Measurements from ENCODE around the gene MYOC. TPM values are rescaled to one million over a fixed set of nuclear protein-coding genes. Genes with fewer than 3 reads are reported as not detected.
A peak's percentile ranks its signal among the peaks of the same experiment; 100 is the strongest.

Gene MYOC
- total RNA-seq, 5 donors from 2014 or later (not counting 1 experiment from before 2014, with no cell fraction given) = not detected

GRCh38 chr1:171654201-171654941, 1.9 kb upstream of the MYOC start:
- no peaks in the 10 kb centered on the region for H3K9me3 Mint-ChIP-seq

GRCh38 chr1:171653796-171654195, 1.3 kb upstream of the MYOC start:
- Histone ChIP-seq H3K4me3 (ENCODE audit: control insufficient read depth in 1 of 2, extremely low read depth in 1 of 2, low read length in 1 of 2) (no peak overlapping the region), H3K27ac (ENCODE audit: low read length) (no peak overlapping the region), H3K4me1 (ENCODE audit: control insufficient read depth in 1 of 2, extremely low read depth in 1 of 2, insufficient read depth in 2 of 2, low read length in 2 of 2) (peaks cover 4 to 5% of the 10 kb centered on the region in 2 experiments), H3K27me3 (replicated peaks in 1 of 2; ENCODE audit: control insufficient read depth in 2 of 2, extremely low read depth in 1 of 2, insufficient read depth in 2 of 2, low read length in 1 of 2) (peaks cover 0 to 23% of the 10 kb centered on the region in 2 experiments), H3K36me3 (ENCODE audit: control insufficient read depth in 2 of 2, extremely low read depth in 1 of 2, insufficient read depth in 1 of 2, low read length in 1 of 2) (no peaks in the 10 kb centered on the region), H3K9me3 (no peaks in the 10 kb centered on the region)
- Mint-ChIP-seq H3K4me3 (no peak overlapping the region), H3K4me1 (peaks cover 9 to 12% (median 11%) of the 10 kb centered on the region in 3 donors), H3K9me3 (no peaks in the 10 kb centered on the region), H3K36me3 (no peaks in the 10 kb centered on the region), H3K27ac (no peak overlapping the region), H3K27me3 (peaks cover 15 to 16% of the 10 kb centered on the region in 2 donors)
- ATAC-seq (replicated peaks in 1 of 4) = no peak
- CTCF ChIA-PET = no interaction called here
- no peak for DNase-seq
- no CpG with 5 or more reads among the region's 1 CpG for WGBS (ENCODE audit: insufficient coverage)
- POLR2A ChIA-PET = no interaction called here

More at GRCh38 chr1:171654201-171654941, 1.9 kb upstream of the MYOC start:
- H3K4me3 Mint-ChIP-seq = no peak overlapping the region
- no peak overlapping the region for H3K27ac ChIP-seq (ENCODE audit: low read length)
- WGBS (ENCODE audit: insufficient coverage) = 71% methylated on average over 6 of the region's 8 CpGs
- peaks cover 4 to 5% of the 10 kb centered on the region in 2 experiments for H3K4me1 ChIP-seq (ENCODE audit: control insufficient read depth in 1 of 2, extremely low read depth in 1 of 2, insufficient read depth in 2 of 2, low read length in 2 of 2)
- ATAC-seq (replicated peaks in 1 of 4) = no peak
- H3K27me3 Mint-ChIP-seq = peaks cover 15 to 16% of the 10 kb centered on the region in 2 donors
- H3K4me3 ChIP-seq (ENCODE audit: control insufficient read depth in 1 of 2, extremely low read depth in 1 of 2, low read length in 1 of 2) = no peak overlapping the region
- H3K36me3 Mint-ChIP-seq = no peaks in the 10 kb centered on the region
- no peaks in the 10 kb centered on the region for H3K9me3 ChIP-seq
- POLR2A ChIA-PET = no interaction called here
- CTCF ChIA-PET = interaction anchor here (0.8 to 2.0 kb wide), 3 partner anchors 9 to 87 kb away, joined by 4 to 9 read pairs (median 5); no protein-coding TSS in a partner anchor
- H3K27me3 ChIP-seq (replicated peaks in 1 of 2; ENCODE audit: control insufficient read depth in 2 of 2, extremely low read depth in 1 of 2, insufficient read depth in 2 of 2, low read length in 1 of 2) = peaks cover 0 to 23% of the 10 kb centered on the region in 2 experiments
- H3K36me3 ChIP-seq (ENCODE audit: control insufficient read depth in 2 of 2, extremely low read depth in 1 of 2, insufficient read depth in 1 of 2, low read length in 1 of 2) = no peaks in the 10 kb centered on the region
- no peak for DNase-seq
- H3K4me1 Mint-ChIP-seq = peaks cover 9 to 12% (median 11%) of the 10 kb centered on the region in 3 donors
- H3K27ac Mint-ChIP-seq = no peak overlapping the region

GRCh38 chr1:171646249-171646560, 6.3 kb downstream of the MYOC start:
- WGBS (ENCODE audit: insufficient coverage) = 57% methylated on average over 1 of the region's 1 CpG

GRCh38 chr1:171645553-171646248, 6.8 kb downstream of the MYOC start:
- no peaks in the 10 kb centered on the region for H3K9me3 ChIP-seq
- Mint-ChIP-seq H3K4me3 (no peak overlapping the region), H3K36me3 (no peaks in the 10 kb centered on the region), H3K27ac (no peak overlapping the region), H3K9me3 (no peaks in the 10 kb centered on the region), H3K4me1 (peaks cover 5 to 7% (median 6%) of the 10 kb centered on the region in 3 donors), H3K27me3 (peaks cover 0 to 3% of the 10 kb centered on the region in 2 donors)
- peaks cover 0 to 6% of the 10 kb centered on the region in 2 experiments for H3K4me1 ChIP-seq (ENCODE audit: control insufficient read depth in 1 of 2, extremely low read depth in 1 of 2, insufficient read depth in 2 of 2, low read length in 2 of 2)
- POLR2A ChIA-PET = no interaction called here
- DNase-seq = no peak
- no peak for ATAC-seq (replicated peaks in 1 of 4)
- peaks cover 0 to 8% of the 10 kb centered on the region in 2 experiments for H3K27me3 ChIP-seq (replicated peaks in 1 of 2; ENCODE audit: control insufficient read depth in 2 of 2, extremely low read depth in 1 of 2, insufficient read depth in 2 of 2, low read length in 1 of 2)
- H3K36me3 ChIP-seq (ENCODE audit: control insufficient read depth in 2 of 2, extremely low read depth in 1 of 2, insufficient read depth in 1 of 2, low read length in 1 of 2) = no peaks in the 10 kb centered on the region
- no peak overlapping the region for H3K27ac ChIP-seq (ENCODE audit: low read length)
- H3K4me3 ChIP-seq (ENCODE audit: control insufficient read depth in 1 of 2, extremely low read depth in 1 of 2, low read length in 1 of 2) = no peak overlapping the region
- CTCF ChIA-PET = interaction anchor here (1.0 to 3.3 kb wide), 5 partner anchors 9 to 341 kb away, joined by 3 to 27 read pairs (median 7); no protein-coding TSS in a partner anchor
- WGBS (ENCODE audit: insufficient coverage) = 92% methylated on average over 7 of the region's 8 CpGs

More at GRCh38 chr1:171646249-171646560, 6.3 kb downstream of the MYOC start:
- no peaks in the 10 kb centered on the region for H3K36me3 ChIP-seq (ENCODE audit: control insufficient read depth in 2 of 2, extremely low read depth in 1 of 2, insufficient read depth in 1 of 2, low read length in 1 of 2)
- no peak overlapping the region for H3K4me3 Mint-ChIP-seq
- H3K27ac Mint-ChIP-seq = no peak overlapping the region
- H3K27ac ChIP-seq (ENCODE audit: low read length) = no peak overlapping the region
- no peaks in the 10 kb centered on the region for H3K36me3 Mint-ChIP-seq
- ChIA-PET CTCF (interaction anchor here (0.6 to 3.3 kb wide), 5 partner anchors 9 to 1545 kb away, joined by 3 to 27 read pairs (median 3); no protein-coding TSS in a partner anchor), POLR2A (no interaction called here)
- peaks cover 0 to 8% of the 10 kb centered on the region in 2 experiments for H3K27me3 ChIP-seq (replicated peaks in 1 of 2; ENCODE audit: control insufficient read depth in 2 of 2, extremely low read depth in 1 of 2, insufficient read depth in 2 of 2, low read length in 1 of 2)
- no peaks in the 10 kb centered on the region for H3K9me3 Mint-ChIP-seq
- ATAC-seq (replicated peaks in 1 of 4) = no peak
- no peak for DNase-seq
- H3K27me3 Mint-ChIP-seq = peaks cover 1 to 3% of the 10 kb centered on the region in 2 donors
- H3K4me3 ChIP-seq (ENCODE audit: control insufficient read depth in 1 of 2, extremely low read depth in 1 of 2, low read length in 1 of 2) = no peak overlapping the region
- peaks cover 0 to 6% of the 10 kb centered on the region in 2 experiments for H3K4me1 ChIP-seq (ENCODE audit: control insufficient read depth in 1 of 2, extremely low read depth in 1 of 2, insufficient read depth in 2 of 2, low read length in 2 of 2)
- no peaks in the 10 kb centered on the region for H3K9me3 ChIP-seq
- H3K4me1 Mint-ChIP-seq = peaks cover 5 to 7% (median 6%) of the 10 kb centered on the region in 3 donors

- Mint-ChIP-seq H3K4me3 (no peak overlapping the region), H3K36me3 (no peaks in the 10 kb centered on the region), H3K9me3 (no peaks in the 10 kb centered on the region), H3K4me1 (peaks cover 5 to 7% (median 6%) of the 10 kb centered on the region in 3 donors), H3K27me3 (peaks cover 3 to 5% of the 10 kb centered on the region in 2 donors), H3K27ac (no peak overlapping the region)
- Histone ChIP-seq H3K36me3 (ENCODE audit: control insufficient read depth in 2 of 2, extremely low read depth in 1 of 2, insufficient read depth in 1 of 2, low read length in 1 of 2) (no peaks in the 10 kb centered on the region), H3K4me1 (ENCODE audit: control insufficient read depth in 1 of 2, extremely low read depth in 1 of 2, insufficient read depth in 2 of 2, low read length in 2 of 2) (peaks cover 0 to 6% of the 10 kb centered on the region in 2 experiments), H3K27ac (ENCODE audit: low read length) (no peak overlapping the region), H3K27me3 (replicated peaks in 1 of 2; ENCODE audit: control insufficient read depth in 2 of 2, extremely low read depth in 1 of 2, insufficient read depth in 2 of 2, low read length in 1 of 2) (peaks cover 0 to 13% of the 10 kb centered on the region in 2 experiments), H3K4me3 (ENCODE audit: control insufficient read depth in 1 of 2, extremely low read depth in 1 of 2, low read length in 1 of 2) (no peak overlapping the region), H3K9me3 (no peaks in the 10 kb centered on the region)
- ATAC-seq (replicated peaks in 1 of 4) (peak; percentile 84 to 88 (median 87)), DNase-seq (peak; percentile 6 to 74 (median 47))
- ChIA-PET POLR2A (no interaction called here), CTCF (interaction anchor here (0.6 to 3.3 kb wide), 11 partner anchors 10 to 341 kb away, joined by 3 to 27 read pairs (median 4); partner anchors contain the start of gene FMO4 (in 1 of the 2))
- 30% methylated on average over 6 of the region's 15 CpGs for WGBS (ENCODE audit: insufficient coverage)
Measured at GRCh38 chr1:171644805-171645483, 7.5 kb downstream of the MYOC start.

GRCh38 chr1:171643156-171643555, 9.3 kb downstream of the MYOC start:
- Mint-ChIP-seq H3K4me1 (peaks cover 5 to 7% (median 6%) of the 10 kb centered on the region in 3 donors), H3K9me3 (no peaks in the 10 kb centered on the region), H3K27me3 (peaks cover 3 to 8% of the 10 kb centered on the region in 2 donors), H3K4me3 (no peak overlapping the region), H3K27ac (no peak overlapping the region), H3K36me3 (no peaks in the 10 kb centered on the region)
- no peaks in the 10 kb centered on the region for H3K36me3 ChIP-seq (ENCODE audit: control insufficient read depth in 2 of 2, extremely low read depth in 1 of 2, insufficient read depth in 1 of 2, low read length in 1 of 2)
- DNase-seq (no peak), ATAC-seq (replicated peaks in 1 of 4) (no peak)
- CTCF ChIA-PET = no interaction called here
- H3K4me3 ChIP-seq (ENCODE audit: control insufficient read depth in 1 of 2, extremely low read depth in 1 of 2, low read length in 1 of 2) = no peak overlapping the region
- H3K27me3 ChIP-seq (replicated peaks in 1 of 2; ENCODE audit: control insufficient read depth in 2 of 2, extremely low read depth in 1 of 2, insufficient read depth in 2 of 2, low read length in 1 of 2) = peaks cover 0 to 13% of the 10 kb centered on the region in 2 experiments
- no peaks in the 10 kb centered on the region for H3K9me3 ChIP-seq
- no peak overlapping the region for H3K27ac ChIP-seq (ENCODE audit: low read length)
- 75% methylated on average over 5 of the region's 8 CpGs for WGBS (ENCODE audit: insufficient coverage)
- H3K4me1 ChIP-seq (ENCODE audit: control insufficient read depth in 1 of 2, extremely low read depth in 1 of 2, insufficient read depth in 2 of 2, low read length in 2 of 2) = peaks cover 0 to 6% of the 10 kb centered on the region in 2 experiments
- POLR2A ChIA-PET = interaction anchor here in 1 of 2 donors (0.7 kb wide), 1 partner anchor 587 kb away, joined by 12 read pairs; no protein-coding TSS in a partner anchor

Data from T-cell (primary cell).